BE2C (cell line): ENCODE results near the gene TRABD2A.

ENCODE experiments used
- DNase-seq: peaks from one replicate; pipeline ENCODE4 v3.0.0-alpha.2; 2020
- H3K27me3 ChIP-seq: fragments of 250-450 bp; sonication (Bioruptor Pico); 2 replicates; pipeline ENCODE4 v1.5.1; 2020; ENCODE audit warnings: mild to moderate bottlenecking
- H3K36me3 ChIP-seq: fragments of 250-450 bp; sonication (Bioruptor Pico); 2 replicates; pipeline ENCODE4 v1.5.1; 2020; ENCODE audit warnings: mild to moderate bottlenecking
- H3K4me1 ChIP-seq: fragments of 250-450 bp; sonication (Bioruptor Pico); 2 replicates; pipeline ENCODE4 v1.5.1; 2020
- H3K4me3 ChIP-seq: 2 replicates; pipeline ENCODE4 v1.5.1; 2011; ENCODE audit warnings: low read depth, low read length
- H3K9me3 ChIP-seq: fragments of 250-450 bp; sonication (Bioruptor Pico); 2 replicates; pipeline ENCODE4 v1.5.1; 2020
- CTCF ChIP-seq: IDR thresholded peaks from 2 replicates; pipeline ENCODE4 v1.5.1; 2012; ENCODE audit warnings: mild to moderate bottlenecking, low read depth, low read length

TRABD2A gene

GRCh38 chr2:84840306-84840705 lies 40.6 kb downstream of the TRABD2A start:
- DNase-seq: no peak
- H3K9me3 ChIP-seq: no peaks in the 10 kb centered on the region

GRCh38 chr2:84839851-84840250 lies 41.0 kb downstream of the TRABD2A start:
- no peak for TF ChIP-seq CTCF
- no peaks in the 10 kb centered on the region for H3K9me3 ChIP-seq
- no peaks in the 10 kb centered on the region for H3K36me3 ChIP-seq
- no peak overlapping the region for H3K4me3 ChIP-seq
- no peaks in the 10 kb centered on the region for H3K4me1 ChIP-seq
- no peak for DNase-seq
- no peaks in the 10 kb centered on the region for H3K27me3 ChIP-seq

More at GRCh38 chr2:84840306-84840705, 40.6 kb downstream of the TRABD2A start:
- no peaks in the 10 kb centered on the region for H3K36me3 ChIP-seq
- H3K27me3 ChIP-seq: no peaks in the 10 kb centered on the region
- no peaks in the 10 kb centered on the region for H3K4me1 ChIP-seq
- TF ChIP-seq CTCF: no peak
- no peak overlapping the region for H3K4me3 ChIP-seq

- no peak for TF ChIP-seq CTCF
- no peak for DNase-seq
- H3K9me3 ChIP-seq: no peaks in the 10 kb centered on the region
- H3K4me3 ChIP-seq: no peak overlapping the region
- no peaks in the 10 kb centered on the region for H3K4me1 ChIP-seq
- no peaks in the 10 kb centered on the region for H3K36me3 ChIP-seq
- no peaks in the 10 kb centered on the region for H3K27me3 ChIP-seq
Observed at GRCh38 chr2:84838434-84839145, 42.3 kb downstream of the TRABD2A start.

GRCh38 chr2:84836215-84836614 lies 44.7 kb downstream of the TRABD2A start:
- no peak overlapping the region for H3K4me3 ChIP-seq
- no peak for TF ChIP-seq CTCF
- DNase-seq: no peak
- H3K9me3 ChIP-seq: no peaks in the 10 kb centered on the region
- H3K4me1 ChIP-seq: no peaks in the 10 kb centered on the region
- H3K27me3 ChIP-seq: no peaks in the 10 kb centered on the region
- H3K36me3 ChIP-seq: no peaks in the 10 kb centered on the region

GRCh38 chr2:84833481-84834150 lies 47.3 kb downstream of the TRABD2A start:
- Histone ChIP-seq H3K27me3 (no peaks in the 10 kb centered on the region), H3K4me3 (no peak overlapping the region)
- TF ChIP-seq CTCF: no peak

More at GRCh38 chr2:84833481-84834150, 47.3 kb downstream of the TRABD2A start:
- no peak for DNase-seq
- Histone ChIP-seq H3K36me3 (no peaks in the 10 kb centered on the region), H3K9me3 (no peaks in the 10 kb centered on the region), H3K4me1 (no peaks in the 10 kb centered on the region)
